Uterus (tissue), 2 donors: ENCODE measurements around the gene SDC1.
"Not testable (repeated sequence)": the region's sequence is repeated elsewhere in the genome, so short reads cannot be mapped to it uniquely, and the experiment has no call there.

Source experiments
- POLR2A ChIP-seq, 2 donors: fragments of 450-650 bp; IDR thresholded peaks; one replicate each; pipeline ENCODE4 v1.6.1; 2016; ENCODE audit warnings: antibody characterized with exemption in 2 of 2, mild to moderate bottlenecking in 1 of 2, moderate library complexity in 1 of 2
- TF ChIP-seq, protein P1 (sequence below), 4 experiments: fragments of 200-600 bp in 2 of 4; fragments of 450-650 bp in 2 of 4; sonication (generic) in 2 of 4; IDR thresholded peaks; one replicate each; pipeline ENCODE4 v1.5.1; 2016 to 2019; ENCODE audit warnings: antibody characterized with exemption in 4 of 4, mild to moderate bottlenecking in 2 of 4, moderate library complexity in 1 of 4

- TF ChIP-seq, protein P1, sequence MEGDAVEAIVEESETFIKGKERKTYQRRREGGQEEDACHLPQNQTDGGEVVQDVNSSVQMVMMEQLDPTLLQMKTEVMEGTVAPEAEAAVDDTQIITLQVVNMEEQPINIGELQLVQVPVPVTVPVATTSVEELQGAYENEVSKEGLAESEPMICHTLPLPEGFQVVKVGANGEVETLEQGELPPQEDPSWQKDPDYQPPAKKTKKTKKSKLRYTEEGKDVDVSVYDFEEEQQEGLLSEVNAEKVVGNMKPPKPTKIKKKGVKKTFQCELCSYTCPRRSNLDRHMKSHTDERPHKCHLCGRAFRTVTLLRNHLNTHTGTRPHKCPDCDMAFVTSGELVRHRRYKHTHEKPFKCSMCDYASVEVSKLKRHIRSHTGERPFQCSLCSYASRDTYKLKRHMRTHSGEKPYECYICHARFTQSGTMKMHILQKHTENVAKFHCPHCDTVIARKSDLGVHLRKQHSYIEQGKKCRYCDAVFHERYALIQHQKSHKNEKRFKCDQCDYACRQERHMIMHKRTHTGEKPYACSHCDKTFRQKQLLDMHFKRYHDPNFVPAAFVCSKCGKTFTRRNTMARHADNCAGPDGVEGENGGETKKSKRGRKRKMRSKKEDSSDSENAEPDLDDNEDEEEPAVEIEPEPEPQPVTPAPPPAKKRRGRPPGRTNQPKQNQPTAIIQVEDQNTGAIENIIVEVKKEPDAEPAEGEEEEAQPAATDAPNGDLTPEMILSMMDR (IDR thresholded peaks at IDR 0.05) = not testable (repeated sequence)
- TF ChIP-seq POLR2A (IDR thresholded peaks at IDR 0.05) = not testable (repeated sequence)
These were observed 43.4 kb upstream of the SDC1 start for GRCh38 chr2:20268317-20268716.
